Measurements from ENCODE around the gene SPATA45. TPM values are rescaled to one million over a fixed set of nuclear protein-coding genes. Genes with fewer than 3 reads are reported as not detected.
"Not testable (repeated sequence)": the region's sequence is repeated elsewhere in the genome, so short reads cannot be mapped to it uniquely, and the experiment has no call there.

SPATA45 gene
- total RNA-seq, 1 donor = not detected

DNA sequence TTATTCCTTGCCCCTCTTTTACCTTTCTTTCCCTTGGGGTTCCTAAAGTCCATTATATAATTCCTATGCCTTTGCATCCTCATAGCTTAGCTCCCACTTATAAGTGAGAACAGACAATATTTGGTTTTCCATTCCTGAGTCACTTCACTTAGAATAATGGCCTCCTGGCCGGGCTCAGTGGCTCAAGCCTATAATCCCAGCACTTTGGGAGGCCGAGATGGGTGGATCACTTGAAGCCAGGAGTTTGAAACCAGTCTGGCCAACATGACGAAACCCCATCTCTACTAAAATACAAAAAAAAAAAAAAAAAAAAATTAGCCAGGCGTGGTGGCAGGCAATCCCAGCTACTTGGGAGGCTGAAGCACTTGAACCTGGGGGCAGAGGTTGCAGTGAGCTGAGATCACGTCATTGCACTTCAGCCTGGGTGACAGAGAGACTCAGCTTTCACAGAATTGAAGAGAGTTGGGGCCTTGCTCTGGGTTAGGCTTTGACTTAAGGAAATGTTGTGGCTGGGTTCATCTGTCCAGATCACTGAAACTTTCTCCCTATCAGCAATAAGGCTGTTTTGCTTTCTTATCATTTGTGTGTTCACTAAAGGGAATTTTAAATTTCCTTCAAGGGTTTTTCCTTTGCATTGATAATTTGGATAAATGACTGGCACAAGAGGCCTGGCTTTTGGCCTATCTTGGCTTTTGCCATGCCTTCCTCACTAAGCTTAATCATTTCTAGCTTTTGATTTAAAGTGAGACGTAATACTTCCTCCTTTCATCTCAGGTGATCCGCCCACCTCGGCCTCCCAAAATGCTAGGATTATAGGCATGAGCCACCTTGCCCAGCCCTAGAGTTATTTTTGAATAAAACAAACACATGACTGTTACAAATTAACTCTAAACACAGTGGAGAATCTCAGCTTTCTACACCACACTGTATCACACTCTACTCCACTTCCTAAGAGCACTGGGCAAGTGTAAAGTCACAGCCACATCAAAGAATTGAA is 13.9 kb downstream of the SPATA45 start:
- not testable (repeated sequence) for DNase-seq (ENCODE audit: low read depth in 2 of 3, low spot score in 2 of 3)

DNA sequence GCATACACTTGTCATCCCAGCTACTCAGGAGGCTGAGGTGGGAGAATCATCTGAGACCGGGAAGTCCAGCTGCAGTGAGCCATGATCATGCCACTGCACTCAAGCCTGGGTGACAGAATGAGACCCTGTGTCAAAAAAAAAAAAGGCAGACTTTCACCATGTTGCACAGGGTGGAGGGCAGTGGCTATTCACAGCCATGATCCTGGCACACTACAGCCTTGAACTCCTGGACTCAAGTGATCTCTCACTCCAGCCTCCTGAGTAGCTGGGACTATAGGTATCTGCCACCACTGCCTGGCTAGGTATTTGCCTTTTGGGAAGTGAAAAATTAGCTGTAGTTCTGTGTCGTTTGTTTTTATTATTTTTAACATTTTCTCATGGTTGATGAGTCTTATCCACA is 19.1 kb downstream of the SPATA45 start:
- no peak for DNase-seq (ENCODE audit: low read depth in 2 of 3, low spot score in 2 of 3)

DNA sequence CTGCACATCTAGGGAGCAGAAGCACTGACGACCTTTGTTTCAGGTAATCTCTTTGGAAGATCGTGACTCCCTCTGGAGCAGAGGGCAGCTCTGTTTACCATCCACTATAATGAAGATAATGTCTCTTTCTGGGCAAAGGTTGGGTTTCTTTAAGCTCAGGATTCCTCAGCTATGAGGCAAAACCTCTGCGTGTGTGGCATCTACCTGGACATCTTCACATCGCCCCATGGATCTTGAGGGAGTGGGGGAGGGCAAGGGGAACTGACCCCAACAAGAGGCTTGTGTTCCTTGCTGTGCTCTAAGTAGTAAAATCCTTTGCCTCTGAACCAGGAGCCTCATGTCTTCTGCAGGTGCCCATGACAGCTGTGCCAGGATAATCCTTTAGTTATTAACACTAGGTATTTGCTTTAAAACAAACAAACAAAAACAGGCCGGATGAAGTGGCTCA is 19.6 kb downstream of the SPATA45 start:
- DNase-seq (ENCODE audit: low read depth in 2 of 3, low spot score in 2 of 3) = no peak

DNA sequence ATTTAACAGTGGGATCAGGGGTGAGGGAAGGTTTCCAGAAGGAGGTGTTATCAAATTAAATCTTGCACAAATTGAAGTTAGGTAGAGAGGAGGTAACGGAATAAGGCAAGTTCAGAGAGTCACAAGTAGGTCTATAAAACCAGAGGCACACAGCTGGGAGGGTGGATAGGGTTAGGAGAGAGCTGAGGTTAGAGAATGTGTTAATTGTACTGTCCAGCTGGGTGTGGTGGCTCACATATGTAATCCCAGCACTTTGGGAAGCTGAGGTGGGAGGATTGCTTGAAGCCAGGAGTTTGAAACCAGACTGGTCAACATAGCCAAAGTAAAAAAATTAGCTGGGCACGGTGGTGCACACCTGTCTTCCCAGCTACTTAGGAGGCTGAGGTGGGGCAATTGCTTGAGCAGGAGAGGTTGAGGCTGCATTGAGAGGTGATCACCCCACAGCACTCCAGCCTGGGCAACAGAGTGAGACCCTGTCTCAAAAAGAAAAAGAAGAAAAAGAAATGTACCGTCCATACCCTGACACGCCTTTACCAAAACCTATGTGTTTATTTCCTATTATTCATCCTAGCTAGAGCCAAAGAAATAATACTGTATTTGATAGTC is 20.2 kb downstream of the SPATA45 start:
- DNase-seq (ENCODE audit: low read depth in 2 of 3, low spot score in 2 of 3) = no peak

DNA sequence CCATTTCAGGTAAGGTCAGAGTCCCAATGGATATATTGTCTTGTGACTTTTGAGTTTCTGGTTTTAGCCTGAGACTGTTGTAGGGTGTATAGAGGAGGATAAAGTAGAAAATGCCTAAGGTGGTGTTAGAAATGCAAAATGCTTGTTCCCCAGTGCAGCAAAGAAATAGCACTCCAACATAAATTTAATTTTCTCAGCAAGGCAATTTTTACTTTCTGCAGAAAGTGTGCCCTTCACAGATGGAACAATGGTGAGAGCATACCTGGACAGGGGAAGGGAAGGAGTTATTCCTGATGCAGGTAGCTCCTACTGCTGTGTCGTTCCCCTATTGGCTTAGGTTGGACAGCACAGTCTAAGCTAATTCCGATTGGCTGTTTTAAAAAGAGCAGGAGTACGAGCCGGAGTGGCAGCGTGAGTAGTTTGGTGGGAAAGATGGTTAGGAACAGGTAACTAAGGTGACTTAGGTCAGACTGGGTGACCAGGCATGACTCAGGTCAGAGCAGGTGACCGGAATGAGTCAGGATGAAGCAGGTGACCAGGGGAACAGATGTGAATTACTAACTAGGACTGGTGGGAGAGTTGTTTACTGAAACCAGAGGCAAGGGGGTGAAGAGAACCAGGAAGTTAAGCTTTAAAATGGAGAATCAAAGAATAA is 21.5 kb downstream of the SPATA45 start:
- DNase-seq (ENCODE audit: low read depth in 2 of 3, low spot score in 2 of 3) = no peak

DNA sequence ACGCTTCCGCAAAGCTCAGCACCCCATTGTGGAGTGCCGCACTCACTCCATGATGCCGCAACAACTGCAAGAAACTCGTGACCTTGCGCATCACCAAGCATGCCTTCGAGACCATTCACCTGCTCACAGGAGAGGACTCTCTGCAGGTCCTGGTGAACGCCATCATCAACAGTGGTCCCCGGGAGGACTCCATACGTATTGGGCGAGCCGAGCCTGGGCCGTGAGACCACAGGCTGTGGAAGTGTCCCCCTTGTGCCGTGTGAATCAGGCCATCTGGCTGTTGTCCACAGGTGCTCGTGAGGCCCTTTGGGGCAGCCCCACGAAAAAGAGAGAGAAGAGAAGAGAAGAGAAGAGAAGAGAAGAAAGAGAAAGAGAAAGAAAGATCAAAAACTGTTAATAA is 23.2 kb downstream of the SPATA45 start:
- DNase-seq (ENCODE audit: low read depth in 2 of 3, low spot score in 2 of 3) = no peak

DNA sequence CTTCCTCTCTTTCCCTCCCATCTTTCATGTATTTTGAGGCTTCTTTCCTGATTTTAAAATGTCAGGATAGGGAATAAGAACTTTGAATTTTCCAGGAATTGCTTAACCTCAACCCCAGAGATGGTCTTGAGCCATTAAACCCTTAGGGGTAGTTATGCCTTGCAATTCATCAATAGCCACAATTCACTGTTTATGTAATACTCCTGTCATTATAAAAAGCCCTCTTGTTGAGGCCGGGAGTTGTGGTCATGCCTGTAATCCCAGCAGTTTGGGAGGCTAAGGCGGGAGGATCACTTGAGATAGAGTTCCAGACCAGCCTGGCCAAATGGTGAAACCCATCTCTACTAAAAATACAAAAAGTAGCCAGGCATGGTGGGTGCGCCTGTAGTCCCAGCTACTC is 24.5 kb downstream of the SPATA45 start:
- DNase-seq (ENCODE audit: low read depth in 2 of 3, low spot score in 2 of 3) = no peak

DNA sequence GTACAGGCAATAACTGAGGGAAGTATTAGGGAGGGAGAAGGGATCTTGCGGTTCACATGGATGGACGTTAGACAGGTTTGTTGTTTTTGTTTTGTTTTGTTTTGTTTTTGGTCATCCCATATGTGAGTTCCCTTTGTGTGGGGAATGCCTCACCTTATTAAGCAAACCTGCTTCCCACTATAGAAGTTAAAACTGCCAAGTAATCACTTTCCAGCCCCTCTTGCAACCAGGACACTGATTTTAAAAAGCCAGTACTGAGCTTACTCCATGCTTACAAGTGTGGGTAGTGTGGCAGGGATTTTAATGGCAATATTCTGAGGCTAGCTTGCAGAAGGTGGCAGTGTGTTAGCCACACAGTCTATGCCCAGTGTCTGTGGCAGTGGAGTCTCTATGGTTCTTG is 26.5 kb downstream of the SPATA45 start:
- no peak for DNase-seq (ENCODE audit: low read depth in 2 of 3, low spot score in 2 of 3)

DNA sequence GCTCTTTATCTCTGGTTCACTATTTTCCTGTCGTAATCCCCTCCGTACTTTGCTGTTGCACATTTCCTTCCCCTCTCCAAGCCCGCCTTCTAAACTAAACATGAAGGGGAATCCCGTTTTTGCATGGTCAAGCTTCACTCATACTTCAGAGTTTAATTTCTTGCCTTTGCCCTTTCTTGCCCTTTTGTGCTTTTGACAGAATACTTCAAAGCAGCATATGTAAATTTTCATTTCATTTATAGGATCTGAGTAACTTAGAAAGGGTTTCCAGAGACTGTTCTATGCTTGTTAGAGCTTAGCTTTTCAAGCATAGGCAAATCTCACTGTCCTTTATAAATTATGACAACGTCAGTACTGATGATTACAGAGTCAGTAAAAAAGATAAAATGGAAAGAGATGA is 27.7 kb downstream of the SPATA45 start:
- peak in 2 of 3 donors; percentile 49 to 58 for DNase-seq (ENCODE audit: low read depth in 2 of 3, low spot score in 2 of 3)

DNA sequence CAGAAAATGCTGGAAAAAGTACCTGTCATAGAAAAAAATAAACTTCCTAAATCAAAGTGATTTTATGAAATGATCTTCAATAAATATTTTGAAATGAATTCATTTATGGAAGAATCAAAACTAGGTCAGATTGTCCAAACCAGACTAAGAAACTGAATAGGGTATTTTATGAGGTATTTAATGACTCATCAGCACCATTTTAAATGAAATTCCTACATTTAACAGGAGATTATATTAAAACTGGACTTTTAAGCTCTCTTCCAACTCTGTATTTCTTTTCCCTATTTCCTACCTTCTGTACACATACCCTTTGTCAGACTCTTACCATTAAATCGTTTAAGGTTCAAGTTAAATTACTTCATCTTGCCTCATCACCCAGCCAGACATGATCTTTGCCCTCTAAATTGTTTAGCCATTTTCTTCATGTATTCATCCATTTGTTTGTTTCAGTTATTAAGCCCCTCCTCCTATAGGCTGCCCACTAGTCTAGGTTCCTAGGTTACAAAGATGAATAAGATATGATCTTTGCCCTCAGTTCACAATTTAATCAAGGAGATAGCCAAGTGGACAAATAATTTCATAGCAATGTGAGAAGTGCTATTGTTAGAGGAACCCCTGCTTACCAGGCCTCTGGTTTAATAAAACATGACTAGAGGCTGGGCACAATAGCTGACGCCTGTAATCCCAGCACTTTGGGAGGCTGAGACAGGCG is 30.7 kb downstream of the SPATA45 start:
- DNase-seq (ENCODE audit: low read depth in 2 of 3, low spot score in 2 of 3) = no peak

DNA sequence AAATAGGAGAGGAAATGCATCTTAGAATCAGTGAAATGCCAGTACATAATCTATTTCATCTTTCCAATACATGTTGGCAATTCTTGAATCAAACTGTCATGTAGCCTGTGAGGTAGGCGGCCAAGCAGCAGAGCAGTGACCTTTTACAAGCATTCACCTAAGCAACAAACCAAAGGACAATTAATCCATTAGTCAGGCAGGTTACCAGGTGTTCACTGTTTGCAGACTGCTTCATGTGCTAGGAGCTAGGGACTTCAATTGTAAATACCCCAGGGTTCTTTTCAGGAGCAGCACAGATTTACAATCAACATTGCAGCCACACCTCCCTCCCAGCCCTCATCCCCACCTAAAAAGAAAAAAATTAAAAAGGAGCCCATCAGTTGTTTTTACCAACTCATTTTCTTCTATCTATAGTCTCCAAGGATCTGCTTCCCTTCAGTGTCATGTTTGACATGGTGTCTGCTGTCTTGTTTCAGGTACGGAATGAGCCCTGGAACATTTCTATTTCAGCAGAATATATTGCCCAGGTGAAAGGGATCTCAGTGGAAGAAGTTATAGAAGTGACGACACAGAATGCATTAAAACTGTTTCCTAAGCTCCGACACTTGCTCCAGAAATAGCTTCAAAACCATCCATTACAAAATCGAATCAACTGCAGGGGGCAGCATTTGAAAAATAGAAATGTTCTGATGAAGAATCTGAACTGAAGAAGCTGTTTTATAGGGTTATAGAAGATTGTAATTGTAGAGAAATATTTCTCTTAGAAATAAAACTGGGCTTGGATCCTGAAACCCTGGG is 32.7 kb downstream of the SPATA45 start:
- peak in 2 of 3 donors; percentile 29 to 65 for DNase-seq (ENCODE audit: low read depth in 2 of 3, low spot score in 2 of 3)

DNA sequence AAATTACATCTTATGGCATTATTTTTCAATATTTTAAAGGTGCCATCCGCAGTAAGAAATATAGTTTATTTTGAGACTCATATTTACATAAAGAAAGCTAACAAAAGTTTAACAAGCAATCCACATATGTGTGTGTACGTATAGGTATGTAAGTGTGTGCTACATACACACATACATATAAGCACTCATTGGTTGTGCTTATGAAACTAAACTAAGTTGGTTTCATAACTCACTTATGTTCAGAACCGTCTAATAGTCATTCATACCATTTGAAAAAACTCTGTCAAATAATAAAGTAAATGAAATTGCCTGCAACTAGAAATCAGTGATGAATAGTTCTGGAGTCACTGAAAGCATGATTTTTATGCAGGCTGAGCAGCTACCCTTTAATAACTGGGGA is 41.7 kb downstream of the SPATA45 start:
- no peak for DNase-seq (ENCODE audit: low read depth in 2 of 3, low spot score in 2 of 3)

DNA sequence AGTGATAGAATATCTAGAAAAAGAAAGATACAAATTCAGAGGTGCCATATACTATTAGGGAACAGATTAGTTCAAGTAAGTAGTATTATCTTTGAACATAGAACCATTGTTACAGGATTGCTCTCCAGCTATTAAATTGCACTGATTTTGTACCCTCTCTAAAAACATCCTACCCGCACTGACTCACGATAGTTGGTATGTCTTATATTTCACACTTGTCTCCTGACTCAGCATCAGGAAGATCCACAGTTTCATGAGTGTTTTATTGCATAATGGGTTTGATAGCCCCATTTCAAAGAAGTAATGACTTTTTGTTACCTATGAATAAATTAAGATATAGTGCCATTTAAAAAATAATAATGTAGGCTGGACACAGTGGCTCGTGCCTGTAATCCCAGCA is 49.8 kb downstream of the SPATA45 start:
- DNase-seq (ENCODE audit: low read depth in 2 of 3, low spot score in 2 of 3) = no peak

DNA sequence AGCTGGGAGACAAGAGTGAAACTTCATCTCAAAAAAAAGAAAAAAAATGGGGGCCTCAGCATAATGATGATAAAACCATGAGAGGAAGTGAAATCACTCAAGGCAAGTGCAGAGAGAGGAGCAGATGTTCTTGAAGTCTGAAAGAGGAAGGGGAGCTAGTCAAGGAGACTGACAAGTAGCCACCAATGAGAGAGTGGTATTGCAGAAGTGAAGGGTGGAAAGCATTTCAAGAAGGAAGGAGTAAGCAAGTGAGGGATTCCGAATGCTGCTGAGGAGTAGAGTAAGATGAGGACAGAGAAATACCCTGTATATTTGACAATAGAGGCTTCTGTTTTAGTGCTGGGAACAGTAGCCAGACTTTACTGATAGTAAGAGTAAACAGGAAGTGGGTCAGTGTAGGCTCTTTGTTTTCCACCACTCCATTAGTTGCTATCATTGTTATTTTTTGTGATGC is 52.9 kb downstream of the SPATA45 start:
- DNase-seq (ENCODE audit: low read depth in 2 of 3, low spot score in 2 of 3) = peak in 1 of 3 donors; percentile 71

DNA sequence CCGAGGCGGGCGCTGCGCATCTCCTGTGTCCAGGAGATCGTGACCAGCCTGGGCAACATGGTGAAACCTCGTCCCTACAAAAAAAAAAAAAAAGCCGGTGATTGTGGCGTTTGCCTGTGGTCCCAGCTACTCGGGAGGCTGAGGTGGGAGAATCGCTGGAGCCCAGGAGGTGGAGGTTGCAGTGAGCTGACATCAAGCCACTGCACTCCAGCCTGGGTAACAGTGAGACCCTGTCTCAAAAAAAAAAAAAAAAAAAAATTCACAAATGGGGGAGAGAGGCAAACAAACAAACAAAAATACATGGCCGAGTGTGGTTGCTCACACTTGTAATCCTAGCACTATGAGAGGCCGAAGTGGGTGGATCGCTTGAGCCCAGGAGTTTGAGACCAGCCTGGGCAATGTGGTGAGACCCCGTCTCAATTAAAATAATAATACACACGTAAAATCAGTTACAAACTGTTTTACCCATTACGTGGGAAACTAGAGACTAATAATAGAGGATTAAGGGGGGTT is 55.0 kb downstream of the SPATA45 start:
- no peak for DNase-seq (ENCODE audit: low read depth in 2 of 3, low spot score in 2 of 3)

DNA sequence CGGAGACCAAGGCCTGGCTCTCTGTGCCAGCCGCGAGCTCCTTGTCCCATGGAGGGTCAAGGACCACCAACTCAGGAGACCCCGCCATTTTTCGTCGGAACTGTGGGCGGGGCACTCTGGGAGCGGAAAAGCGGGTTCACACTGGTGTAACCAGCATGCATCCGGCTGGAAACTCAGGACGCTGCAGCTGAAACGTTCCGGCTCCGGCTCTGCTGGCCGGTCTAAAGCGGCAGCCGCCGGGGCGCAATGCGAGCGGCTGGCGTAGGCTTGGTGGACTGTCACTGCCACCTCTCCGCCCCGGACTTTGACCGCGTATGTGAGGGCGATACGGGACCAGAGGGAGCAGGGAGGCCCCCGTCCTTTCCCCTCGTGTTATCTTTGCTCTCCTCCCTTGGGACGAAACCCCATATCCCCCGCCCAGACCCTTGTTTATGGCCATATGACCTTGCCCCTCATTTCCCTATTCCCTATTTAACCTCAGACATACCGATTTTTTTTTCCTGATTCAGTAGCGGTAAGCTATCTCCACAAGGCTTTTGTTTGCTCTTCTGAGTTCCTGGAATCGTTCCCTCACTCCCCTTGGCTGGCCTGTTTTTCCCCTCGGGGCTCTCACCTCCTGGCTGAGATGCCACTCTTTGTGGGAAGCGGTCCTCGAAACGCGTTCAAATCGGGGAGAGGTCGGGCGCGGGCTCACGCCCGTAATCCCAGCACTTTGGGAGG is 55.6 kb downstream of the SPATA45 start, which contains the start of the genes NSL1 and TATDN3:
Gene NSL1, minus strand, starts transcription at position 102 of the 720 bp plus-strand sequence. Its CDS starts 14 bp downstream, at position 88.
Gene TATDN3, plus strand, starts transcription at position 219 of the 720 bp plus-strand sequence. Its CDS starts 28 bp downstream, at position 247.
- DNase-seq (ENCODE audit: low read depth in 2 of 3, low spot score in 2 of 3) = peak; percentile 91 to 95 (median 92)

DNA sequence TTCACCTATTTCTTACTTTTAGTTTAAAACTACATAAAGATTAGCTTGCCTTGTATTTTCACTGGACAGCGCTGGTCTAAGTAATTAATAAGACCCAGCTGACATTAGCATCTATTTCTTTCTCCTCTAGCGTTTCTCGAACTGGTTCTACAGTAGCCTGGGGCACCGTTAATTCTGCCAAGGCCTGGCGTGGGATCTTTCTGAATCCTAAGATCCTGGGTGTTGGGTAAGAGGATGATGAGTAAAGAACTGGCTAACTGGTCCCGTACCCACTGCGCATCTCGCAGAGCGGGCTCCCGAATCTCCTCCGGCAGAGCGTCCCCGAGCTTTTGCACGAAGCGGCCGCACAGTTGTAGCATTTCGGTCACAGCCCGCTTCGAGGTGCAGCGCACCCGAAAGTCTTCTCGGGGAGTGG is 56.2 kb downstream of the SPATA45 start:
- no peak for DNase-seq (ENCODE audit: low read depth in 2 of 3, low spot score in 2 of 3)

DNA sequence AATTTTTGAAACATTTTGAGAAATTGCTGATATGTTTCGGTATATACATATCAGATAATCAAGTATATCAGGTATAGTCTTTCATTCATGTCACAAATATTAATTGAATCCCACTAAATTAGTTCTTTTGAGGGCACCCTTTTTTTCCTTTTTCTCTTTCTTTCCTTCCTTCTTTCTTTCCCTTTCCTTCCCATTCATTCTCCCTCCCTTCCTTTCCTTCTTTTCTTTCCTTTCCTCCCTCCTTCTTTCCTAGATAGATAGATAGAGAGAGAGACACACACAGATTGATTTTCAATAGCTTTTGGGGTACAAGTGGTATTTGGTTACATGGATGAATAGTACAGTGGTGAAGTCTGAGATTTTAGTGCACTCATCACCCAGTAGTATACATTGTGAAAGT is 61.6 kb downstream of the SPATA45 start:
- no peak for DNase-seq (ENCODE audit: low read depth in 2 of 3, low spot score in 2 of 3)

DNA sequence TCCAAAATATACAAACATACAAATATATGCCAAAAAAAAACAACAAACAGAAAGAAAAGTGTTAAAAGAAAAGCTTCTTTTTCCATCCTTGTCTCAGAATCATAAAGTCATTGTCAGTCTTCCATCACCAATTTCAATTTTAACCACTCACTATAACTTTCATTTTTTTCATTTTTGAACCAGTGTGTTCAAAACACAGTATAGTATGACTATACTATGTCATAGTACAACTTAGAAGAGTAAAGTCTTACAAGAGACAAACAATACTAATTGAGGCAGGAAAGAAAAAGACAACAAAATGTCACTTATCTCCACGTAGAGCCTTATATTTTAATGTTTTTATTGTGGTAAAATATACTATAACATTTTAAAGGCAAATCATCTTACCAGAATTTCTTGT is 63.5 kb downstream of the SPATA45 start:
- no peak for DNase-seq (ENCODE audit: low read depth in 2 of 3, low spot score in 2 of 3)

All from hematopoietic multipotent progenitor cell (in vitro differentiated cells).